DND-41 (cell line): ENCODE data around the gene RARG.

Experiments used
- ATAC-seq: fragments of 200-7000 bp; cut with Tn5 transposase; 3 replicates; pipeline ENCODE4 v1.9.1; 2021; ENCODE audit warnings: low read depth; ENCODE audit not compliant: insufficient read depth
- DNase-seq: peaks from one replicate; pipeline ENCODE4 v3.0.0-alpha.2; 2020
- H2AFZ ChIP-seq: 2 replicates; pipeline ENCODE4 v1.6.0; 2012; ENCODE audit warnings: low read depth, low read length
- H3K27ac ChIP-seq: 2 replicates; pipeline ENCODE4 v1.5.1; 2012; ENCODE audit warnings: low read length, inconsistent platforms
- H3K27me3 ChIP-seq: fragments of 200-600 bp; sonication (generic); 2 replicates; pipeline ENCODE4 v1.6.0; 2012; ENCODE audit warnings: low read length, mild to moderate bottlenecking, inconsistent platforms; ENCODE audit not compliant: insufficient read depth, poor library complexity
- H3K36me3 ChIP-seq: 2 replicates; pipeline ENCODE4 v1.5.1; 2012; ENCODE audit warnings: low read length, inconsistent platforms; ENCODE audit not compliant: insufficient read depth
- H3K4me1 ChIP-seq: 2 replicates; pipeline ENCODE4 v1.5.1; 2012; ENCODE audit warnings: mild to moderate bottlenecking, low read length; ENCODE audit not compliant: insufficient read depth
- H3K4me2 ChIP-seq: 2 replicates; pipeline ENCODE4 v1.6.0; 2012; ENCODE audit warnings: mild to moderate bottlenecking, moderate library complexity, low read length, inconsistent platforms; ENCODE audit not compliant: insufficient read depth
- H3K4me3 ChIP-seq, 2 experiments: fragments of 200-600 bp in 1 of 2; shearing (Covaris generic) in 1 of 2; 2 replicates each; pipeline ENCODE4 v1.5.1; 2012 to 2016; ENCODE audit warnings: inconsistent platforms in 2 of 2, low read length in 2 of 2, mild to moderate bottlenecking in 2 of 2, low read depth in 1 of 2, moderate library complexity in 1 of 2
- H3K79me2 ChIP-seq: 2 replicates; pipeline ENCODE4 v1.6.0; 2012; ENCODE audit warnings: low read length, inconsistent platforms; ENCODE audit not compliant: insufficient read depth
- H3K9ac ChIP-seq: 2 replicates; pipeline ENCODE4 v1.6.0; 2012; ENCODE audit warnings: low read depth, mild to moderate bottlenecking, inconsistent platforms, low read length, moderate library complexity
- H3K9me3 ChIP-seq: 2 replicates; pipeline ENCODE4 v1.5.1; 2012; ENCODE audit warnings: low read length, moderate library complexity, mild to moderate bottlenecking, inconsistent platforms; ENCODE audit not compliant: insufficient read depth, severe bottlenecking
- H4K20me1 ChIP-seq: 2 replicates; pipeline ENCODE4 v1.6.0; 2012; ENCODE audit warnings: low read length; ENCODE audit not compliant: insufficient read depth
- CTCF ChIP-seq: IDR thresholded peaks from 2 replicates; pipeline ENCODE4 v1.5.1; 2012; ENCODE audit warnings: borderline replicate concordance, low read length, moderate library complexity, mild to moderate bottlenecking; ENCODE audit not compliant: poor library complexity, severe bottlenecking; ENCODE audit errors: extremely low read depth
- EZH2 ChIP-seq: IDR thresholded peaks from 3 replicates; pipeline ENCODE4 v1.6.1; 2012; ENCODE audit warnings: borderline replicate concordance, low read depth, mild to moderate bottlenecking, moderate library complexity, low read length, inconsistent platforms; ENCODE audit not compliant: severe bottlenecking

RARG gene

GRCh38 chr12:53214221-53214620, 17.8 kb downstream of the RARG start:
- Histone ChIP-seq H3K36me3 (no peaks in the 10 kb centered on the region), H3K4me3 (no peak overlapping the region), H2AFZ (0 out of 2 replicates have a peak overlapping the region, but pooled peaks have one; percentile 68), H3K4me2 (no peak overlapping the region), H3K79me2 (no peaks in the 10 kb centered on the region), H3K27me3 (peaks cover 3% of the 10 kb centered on the region), H3K27ac (no peak overlapping the region), H3K9me3 (no peaks in the 10 kb centered on the region), H3K4me1 (peaks cover 10% of the 10 kb centered on the region), H4K20me1 (no peaks in the 10 kb centered on the region), H3K9ac (no peak overlapping the region)
- ATAC-seq (no peak), DNase-seq (no peak)
- TF ChIP-seq EZH2 = no peak
- TF ChIP-seq CTCF = no peak

GRCh38 chr12:53213348-53213747, 18.7 kb downstream of the RARG start:
- peak overlapping the region; percentile 51; the same call in 1 of the 2 replicates for H3K4me2 ChIP-seq
- peak overlapping the region; percentile 68 for H2AFZ ChIP-seq
- ATAC-seq = peak; percentile 94
- H3K4me1 ChIP-seq = peaks cover 14% of the 10 kb centered on the region
- H3K9me3 ChIP-seq = no peaks in the 10 kb centered on the region
- H3K36me3 ChIP-seq = no peaks in the 10 kb centered on the region
- H3K79me2 ChIP-seq = no peaks in the 10 kb centered on the region
- no peak overlapping the region for H3K9ac ChIP-seq
- TF ChIP-seq CTCF = peak; percentile 99
- no peak for TF ChIP-seq EZH2
- H4K20me1 ChIP-seq = no peaks in the 10 kb centered on the region
- no peak overlapping the region for H3K27ac ChIP-seq
- peak; percentile 87 for DNase-seq
- H3K27me3 ChIP-seq = no peaks in the 10 kb centered on the region
- H3K4me3 ChIP-seq = no peak overlapping the region

- Histone ChIP-seq H4K20me1 (no peaks in the 10 kb centered on the region), H3K9me3 (no peaks in the 10 kb centered on the region), H3K27ac (no peak overlapping the region), H2AFZ (peak overlapping the region; percentile 12; the same call in 1 of the 2 replicates), H3K9ac (no peak overlapping the region), H3K4me3 (no peak overlapping the region), H3K4me1 (peaks cover 14% of the 10 kb centered on the region), H3K79me2 (no peaks in the 10 kb centered on the region), H3K27me3 (no peaks in the 10 kb centered on the region), H3K36me3 (no peaks in the 10 kb centered on the region), H3K4me2 (0 out of 2 replicates have a peak overlapping the region, but pooled peaks have one; percentile 51)
- ATAC-seq (no peak), DNase-seq (no peak)
- no peak for TF ChIP-seq EZH2
- no peak for TF ChIP-seq CTCF
Observed at GRCh38 chr12:53212931-53213330, 19.1 kb downstream of the RARG start.
